ENCODE data around the gene OXSR1. TPM values are rescaled to one million over a fixed set of nuclear protein-coding genes. Genes with fewer than 3 reads are reported as not detected.

OXSR1 gene
- total and polyA plus RNA-seq, 2 of the 13 experiments (the other 11 are each of a cell fraction or from before 2014, with no cell fraction given): 27.4 to 32.6 TPM

DNA sequence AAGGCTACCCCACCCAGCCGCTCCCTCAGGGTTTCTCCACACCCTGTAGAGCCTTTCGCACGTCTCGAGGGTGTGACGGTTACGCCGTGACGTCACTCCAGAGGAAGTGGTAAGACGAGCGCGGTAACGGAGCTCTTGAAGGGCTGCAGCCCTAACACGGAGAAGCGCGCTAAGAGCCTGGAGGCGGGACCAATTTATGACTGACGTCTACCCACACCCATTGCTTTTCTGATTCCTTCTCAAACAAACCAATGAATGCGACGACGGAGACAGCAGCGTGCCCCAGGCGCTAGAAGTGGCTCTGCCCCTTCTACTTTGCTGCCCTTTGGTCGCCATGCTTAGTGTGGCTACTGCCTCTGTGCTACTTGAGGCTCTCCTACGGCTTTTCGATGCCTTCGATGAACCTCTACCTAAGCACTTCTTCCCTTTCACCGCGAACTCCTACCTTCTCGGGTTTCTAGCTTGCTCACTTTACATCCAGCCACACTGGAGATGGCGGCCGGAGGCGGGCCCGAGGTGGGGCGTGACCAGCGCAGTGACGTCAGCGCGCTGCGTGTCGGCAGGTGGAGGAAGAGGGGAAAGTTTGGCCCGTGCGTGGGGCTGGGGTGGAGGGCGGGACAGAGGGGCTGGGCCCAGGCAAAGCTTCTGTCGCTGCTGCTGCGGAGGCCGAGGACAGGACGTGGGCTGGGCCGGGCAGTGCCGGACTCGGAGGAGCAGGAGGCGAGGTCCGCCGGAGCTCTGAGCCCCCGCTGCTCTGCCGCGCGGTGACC, at the start of gene OXSR1 (continued):
- TF ChIP-seq, protein P1, sequence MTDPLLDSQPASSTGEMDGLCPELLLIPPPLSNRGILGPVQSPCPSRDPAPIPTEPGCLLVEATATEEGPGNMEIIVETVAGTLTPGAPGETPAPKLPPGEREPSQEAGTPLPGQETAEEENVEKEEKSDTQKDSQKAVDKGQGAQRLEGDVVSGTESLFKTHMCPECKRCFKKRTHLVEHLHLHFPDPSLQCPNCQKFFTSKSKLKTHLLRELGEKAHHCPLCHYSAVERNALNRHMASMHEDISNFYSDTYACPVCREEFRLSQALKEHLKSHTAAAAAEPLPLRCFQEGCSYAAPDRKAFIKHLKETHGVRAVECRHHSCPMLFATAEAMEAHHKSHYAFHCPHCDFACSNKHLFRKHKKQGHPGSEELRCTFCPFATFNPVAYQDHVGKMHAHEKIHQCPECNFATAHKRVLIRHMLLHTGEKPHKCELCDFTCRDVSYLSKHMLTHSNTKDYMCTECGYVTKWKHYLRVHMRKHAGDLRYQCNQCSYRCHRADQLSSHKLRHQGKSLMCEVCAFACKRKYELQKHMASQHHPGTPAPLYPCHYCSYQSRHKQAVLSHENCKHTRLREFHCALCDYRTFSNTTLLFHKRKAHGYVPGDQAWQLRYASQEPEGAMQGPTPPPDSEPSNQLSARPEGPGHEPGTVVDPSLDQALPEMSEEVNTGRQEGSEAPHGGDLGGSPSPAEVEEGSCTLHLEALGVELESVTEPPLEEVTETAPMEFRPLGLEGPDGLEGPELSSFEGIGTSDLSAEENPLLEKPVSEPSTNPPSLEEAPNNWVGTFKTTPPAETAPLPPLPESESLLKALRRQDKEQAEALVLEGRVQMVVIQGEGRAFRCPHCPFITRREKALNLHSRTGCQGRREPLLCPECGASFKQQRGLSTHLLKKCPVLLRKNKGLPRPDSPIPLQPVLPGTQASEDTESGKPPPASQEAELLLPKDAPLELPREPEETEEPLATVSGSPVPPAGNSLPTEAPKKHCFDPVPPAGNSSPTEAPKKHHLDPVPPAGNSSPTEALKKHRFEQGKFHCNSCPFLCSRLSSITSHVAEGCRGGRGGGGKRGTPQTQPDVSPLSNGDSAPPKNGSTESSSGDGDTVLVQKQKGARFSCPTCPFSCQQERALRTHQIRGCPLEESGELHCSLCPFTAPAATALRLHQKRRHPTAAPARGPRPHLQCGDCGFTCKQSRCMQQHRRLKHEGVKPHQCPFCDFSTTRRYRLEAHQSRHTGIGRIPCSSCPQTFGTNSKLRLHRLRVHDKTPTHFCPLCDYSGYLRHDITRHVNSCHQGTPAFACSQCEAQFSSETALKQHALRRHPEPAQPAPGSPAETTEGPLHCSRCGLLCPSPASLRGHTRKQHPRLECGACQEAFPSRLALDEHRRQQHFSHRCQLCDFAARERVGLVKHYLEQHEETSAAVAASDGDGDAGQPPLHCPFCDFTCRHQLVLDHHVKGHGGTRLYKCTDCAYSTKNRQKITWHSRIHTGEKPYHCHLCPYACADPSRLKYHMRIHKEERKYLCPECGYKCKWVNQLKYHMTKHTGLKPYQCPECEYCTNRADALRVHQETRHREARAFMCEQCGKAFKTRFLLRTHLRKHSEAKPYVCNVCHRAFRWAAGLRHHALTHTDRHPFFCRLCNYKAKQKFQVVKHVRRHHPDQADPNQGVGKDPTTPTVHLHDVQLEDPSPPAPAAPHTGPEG (CRISPR knock-in tag; IDR thresholded peaks at IDR 0.05): peak; percentile 46; the same call in 1 of the 2 replicates
- TF ChIP-seq, protein P2, sequence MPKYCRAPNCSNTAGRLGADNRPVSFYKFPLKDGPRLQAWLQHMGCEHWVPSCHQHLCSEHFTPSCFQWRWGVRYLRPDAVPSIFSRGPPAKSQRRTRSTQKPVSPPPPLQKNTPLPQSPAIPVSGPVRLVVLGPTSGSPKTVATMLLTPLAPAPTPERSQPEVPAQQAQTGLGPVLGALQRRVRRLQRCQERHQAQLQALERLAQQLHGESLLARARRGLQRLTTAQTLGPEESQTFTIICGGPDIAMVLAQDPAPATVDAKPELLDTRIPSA (CRISPR knock-in tag; IDR thresholded peaks at IDR 0.05; ENCODE audit: borderline replicate concordance): no peak
- peak; percentile 90 for TF ChIP-seq ASH2L (IDR thresholded peaks at IDR 0.05; ENCODE audit: insufficient read length, low read depth, low read length)
- TF ChIP-seq SP5 (CRISPR knock-in tag; IDR thresholded peaks at IDR 0.05; ENCODE audit: borderline replicate concordance, low read depth): peak; percentile 61
- 0 out of 2 replicates have a peak, but pooled peaks have one; percentile 12 for TF ChIP-seq KLF15 (CRISPR knock-in tag; IDR thresholded peaks at IDR 0.05; ENCODE audit: borderline replicate concordance)
- peak; percentile 62 for TF ChIP-seq PHF20 (CRISPR knock-in tag; IDR thresholded peaks at IDR 0.05)
- TF ChIP-seq MLXIP (CRISPR knock-in tag; IDR thresholded peaks at IDR 0.05; ENCODE audit: borderline replicate concordance): 0 out of 2 replicates have a peak, but pooled peaks have one; percentile 39
- TF ChIP-seq SALL2 (CRISPR knock-in tag; IDR thresholded peaks at IDR 0.05): peak; percentile 55; the same call in 1 of the 2 replicates
- peak; percentile 67; the same call in 1 of the 2 replicates for TF ChIP-seq SNAPC2 (CRISPR knock-in tag; IDR thresholded peaks at IDR 0.05)
- TF ChIP-seq TARDBP (CRISPR knock-in tag; IDR thresholded peaks at IDR 0.05): peak; percentile 72; the same call in 1 of the 2 replicates
- TF ChIP-seq SRY (CRISPR knock-in tag; IDR thresholded peaks at IDR 0.05): peak; percentile 58; the same call in 1 of the 2 replicates
- TF ChIP-seq PPARG (CRISPR knock-in tag; conservative IDR thresholded peaks at IDR 0.05): peak; percentile 96; the same call in 1 of the 2 replicates
- TF ChIP-seq, protein P3, sequence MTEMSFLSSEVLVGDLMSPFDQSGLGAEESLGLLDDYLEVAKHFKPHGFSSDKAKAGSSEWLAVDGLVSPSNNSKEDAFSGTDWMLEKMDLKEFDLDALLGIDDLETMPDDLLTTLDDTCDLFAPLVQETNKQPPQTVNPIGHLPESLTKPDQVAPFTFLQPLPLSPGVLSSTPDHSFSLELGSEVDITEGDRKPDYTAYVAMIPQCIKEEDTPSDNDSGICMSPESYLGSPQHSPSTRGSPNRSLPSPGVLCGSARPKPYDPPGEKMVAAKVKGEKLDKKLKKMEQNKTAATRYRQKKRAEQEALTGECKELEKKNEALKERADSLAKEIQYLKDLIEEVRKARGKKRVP (CRISPR knock-in tag; IDR thresholded peaks at IDR 0.05): no peak; a peak in 1 of 4 replicates
- 0 out of 2 replicates have a peak, but pooled peaks have one; percentile 44 for TF ChIP-seq ZNF782 (CRISPR knock-in tag; IDR thresholded peaks at IDR 0.05; ENCODE audit: borderline replicate concordance)
- TF ChIP-seq FOXA3 (CRISPR knock-in tag; IDR thresholded peaks at IDR 0.05): peak; percentile 40
- peak; percentile 47; the same call in 1 of the 2 replicates for TF ChIP-seq MIXL1 (CRISPR knock-in tag; IDR thresholded peaks at IDR 0.05)
- TF ChIP-seq ZNF343 (CRISPR knock-in tag; IDR thresholded peaks at IDR 0.05): no peak
